HEK293 (cell line): ENCODE results near the gene ZFAND5.

Experiments used
- CTCF ChIP-seq: fragments of 450-650 bp; formaldehyde crosslinking; IDR thresholded peaks from 2 replicates; pipeline ENCODE4 v1.5.1; 2016; ENCODE audit warnings: missing biosample characterization, missing genetic modification characterization
- SP2 ChIP-seq: fragments of 450-650 bp; formaldehyde crosslinking; IDR thresholded peaks from 2 replicates; pipeline ENCODE4 v1.5.1; 2016; ENCODE audit warnings: missing biosample characterization, missing genetic modification characterization
- ZNF26 ChIP-seq: fragments of 450-650 bp; formaldehyde crosslinking; IDR thresholded peaks from 2 replicates; pipeline ENCODE4 v1.5.1; 2016; ENCODE audit warnings: missing biosample characterization, missing genetic modification characterization
- ZNF302 ChIP-seq: fragments of 450-650 bp; formaldehyde crosslinking; IDR thresholded peaks from 2 replicates; pipeline ENCODE4 v1.5.1; 2016; ENCODE audit warnings: missing biosample characterization, missing genetic modification characterization, low read depth
- ZNF558 ChIP-seq: fragments of 450-650 bp; formaldehyde crosslinking; IDR thresholded peaks from 2 replicates; pipeline ENCODE4 v1.5.1; 2016; ENCODE audit warnings: missing biosample characterization, missing genetic modification characterization
- ZNF785 ChIP-seq: fragments of 450-650 bp; formaldehyde crosslinking; IDR thresholded peaks from 2 replicates; pipeline ENCODE4 v1.5.1; 2016; ENCODE audit warnings: missing biosample characterization, missing genetic modification characterization

DNA sequence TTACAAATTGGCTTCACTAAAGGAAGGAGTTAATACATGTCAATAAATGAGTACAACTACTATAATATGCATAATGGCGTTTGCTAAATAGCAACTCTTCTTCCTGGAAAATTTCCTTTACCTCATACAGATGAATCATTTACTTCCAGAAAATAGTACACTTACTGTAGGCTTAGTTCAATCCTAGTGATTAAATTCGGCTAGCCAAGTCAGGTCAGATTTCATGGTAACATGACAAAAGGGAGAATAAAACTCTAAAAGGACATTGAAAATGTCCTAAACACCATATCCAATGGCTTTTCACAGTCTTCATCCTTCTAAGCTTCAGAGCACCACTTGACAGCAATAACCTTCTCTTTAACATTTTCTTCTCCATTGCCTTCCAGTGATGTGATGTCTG lies 42.1 kb upstream of the ZFAND5 start:
- TF ChIP-seq CTCF (no peak), ZNF558 (no peak), ZNF26 (tag by site-specific recombination) (no peak), ZNF785 (tag by site-specific recombination) (no peak), SP2 (no peak), ZNF302 (tag by site-specific recombination) (no peak)
